HepG2 (cell line): ENCODE measurements around the gene TGIF1. TPM values are rescaled to one million over a fixed set of nuclear protein-coding genes. Genes with fewer than 3 reads are reported as not detected.

ENCODE experiments used
- ATAC-seq: fragments of 200-7000 bp; cut with Tn5 transposase; 3 replicates; pipeline ENCODE4 v1.9.1; 2020; ENCODE audit warnings: mild to moderate bottlenecking, moderate library complexity
- BruUV-seq: library from RNA; stranded (reverse); fragments of 400-500 nt; replicated peaks from 2 replicates; lab custom pipeline; 2021; lab: Mats Ljungman, UMichigan
- CTCF ChIA-PET: fragments of 300-600 bp; formaldehyde crosslinking; extraction: SDS; loops from one replicate; lab custom pipeline; 2021; ENCODE audit warnings: low total read pairs, inconsistent platforms, low intra/inter-chr PET ratio; lab: Yijun Ruan, JAX
- POLR2A ChIA-PET: fragments of 350-600 bp; sonication (Branson Sonifier 250); formaldehyde crosslinking; loops from one replicate; lab custom pipeline; 2020; ENCODE audit warnings: antibody characterized with exemption, inconsistent platforms; lab: Yijun Ruan, JAX
- DNase-seq: peaks from one replicate; pipeline ENCODE4 v3.0.0-alpha.2; 2015; ENCODE audit warnings: low spot score
- FAIRE-seq: peaks from 3 replicates; lab custom pipeline; 2011; peaks lifted over from hg19 to GRCh38; lab: Jason Lieb, UNC
- H2AFZ ChIP-seq: one replicate; pipeline ENCODE4 v1.6.1; 2011; ENCODE audit warnings: low read length, inconsistent platforms
- H3K27ac ChIP-seq: fragments of 300-600 bp; 3 replicates; pipeline ENCODE4 v1.8.0; 2011; ENCODE audit warnings: mixed run types, mild to moderate bottlenecking, mixed read lengths, low read length, inconsistent platforms; ENCODE audit not compliant: insufficient read depth; ENCODE audit errors: extremely low read length
- H3K27me3 ChIP-seq, 2 experiments: fragments of 200-600 bp in 1 of 2; 2 replicates in 1 of 2; 3 replicates in 1 of 2; pipeline versions ENCODE4 v1.6.0 to v1.8.0; 2011; ENCODE audit warnings: low read length in 2 of 2, mild to moderate bottlenecking in 2 of 2, moderate library complexity in 2 of 2, inconsistent platforms in 1 of 2; ENCODE audit not compliant: insufficient read depth in 2 of 2, control insufficient read depth in 1 of 2
- H3K36me3 ChIP-seq, 2 experiments: fragments of 200-600 bp in 1 of 2; replicated peaks in 1 of 2; 2 replicates in 1 of 2; 3 replicates in 1 of 2; pipeline versions ENCODE4 v1.5.1 to v1.8.0; 2011; ENCODE audit warnings: low read length in 2 of 2, inconsistent platforms in 1 of 2; ENCODE audit not compliant: insufficient read depth in 2 of 2, control insufficient read depth in 1 of 2
- H3K4me1 ChIP-seq: 2 replicates; pipeline ENCODE4 v1.5.1; 2012; ENCODE audit warnings: low read length, inconsistent platforms; ENCODE audit not compliant: insufficient read depth
- H3K4me2 ChIP-seq: 2 replicates; pipeline ENCODE4 v1.6.0; 2011; ENCODE audit warnings: low read depth, low read length, inconsistent platforms
- H3K4me3 ChIP-seq, 3 experiments: fragments of 200-600 bp in 1 of 3; sonication (generic), shearing (Covaris generic) in 1 of 3; replicated peaks in 1 of 3; 2 replicates each; pipeline ENCODE4 v1.5.1; 2011 to 2016; ENCODE audit warnings: low read length in 3 of 3, inconsistent platforms in 2 of 3, low read depth in 2 of 3, mild to moderate bottlenecking in 2 of 3, control low read depth in 1 of 3, mixed read lengths in 1 of 3; ENCODE audit not compliant: insufficient read depth in 1 of 3
- H3K79me2 ChIP-seq: one replicate; pipeline ENCODE4 v1.6.1; 2011; ENCODE audit warnings: low read length, inconsistent platforms; ENCODE audit not compliant: insufficient read depth
- H3K9ac ChIP-seq: 2 replicates; pipeline ENCODE4 v1.6.0; 2011; ENCODE audit warnings: mild to moderate bottlenecking, low read depth, low read length, inconsistent platforms; ENCODE audit not compliant: insufficient read depth
- H3K9me3 ChIP-seq: 2 replicates; pipeline ENCODE4 v1.5.1; 2012; ENCODE audit warnings: mild to moderate bottlenecking, low read length
- H4K20me1 ChIP-seq: 2 replicates; pipeline ENCODE4 v1.6.0; 2011; ENCODE audit warnings: inconsistent platforms, mild to moderate bottlenecking, low read length, moderate library complexity; ENCODE audit not compliant: insufficient read depth
- CHCHD3 ChIP-seq: sonication (generic); formaldehyde crosslinking; IDR thresholded peaks from 2 replicates; pipeline ENCODE4 v1.8.0; 2022; ENCODE audit warnings: mild to moderate bottlenecking, missing genetic modification reagents, moderate library complexity
- FOXP1 ChIP-seq, 2 experiments: fragments of 450-650 bp in 1 of 2; IDR thresholded peaks; 2 replicates each; pipeline ENCODE4 v1.6.1; 2017 to 2018; ENCODE audit warnings: antibody characterized with exemption in 1 of 2
- IRX3 ChIP-seq: sonication (generic); formaldehyde crosslinking; IDR thresholded peaks from 2 replicates; pipeline ENCODE4 v1.8.1; 2023; ENCODE audit warnings: mild to moderate bottlenecking, low read depth, missing genetic modification reagents, borderline replicate concordance
- NR3C1 ChIP-seq: sonication (generic); formaldehyde crosslinking; IDR thresholded peaks from 2 replicates; pipeline ENCODE4 v1.4.0; 2020; ENCODE audit warnings: missing genetic modification reagents
- SMARCC2 ChIP-seq: fragments of 450-650 bp; IDR thresholded peaks from 2 replicates; pipeline ENCODE4 v1.6.1; 2017; ENCODE audit warnings: antibody characterized with exemption, mild to moderate bottlenecking
- THYN1 ChIP-seq: sonication (generic); formaldehyde crosslinking; IDR thresholded peaks from 2 replicates; pipeline ENCODE4 v1.8.1; 2023; ENCODE audit warnings: low read depth, mild to moderate bottlenecking, moderate library complexity, missing genetic modification reagents, borderline replicate concordance
- ZHX2 ChIP-seq, 2 experiments: sonication (generic) in 1 of 2; formaldehyde crosslinking in 1 of 2; IDR thresholded peaks; 2 replicates each; pipeline versions ENCODE4 v1.6.1 to v1.9.0; 2014 to 2022; ENCODE audit warnings: antibody characterized with exemption in 1 of 2, borderline replicate concordance in 1 of 2, inconsistent platforms in 1 of 2, low read depth in 1 of 2, missing genetic modification reagents in 1 of 2
- ZMYM3 ChIP-seq: sonication (generic); formaldehyde crosslinking; IDR thresholded peaks from 2 replicates; pipeline ENCODE4 v1.5.1; 2020; ENCODE audit warnings: mild to moderate bottlenecking, missing genetic modification reagents
- ZNF207 ChIP-seq: fragments of 450-650 bp; IDR thresholded peaks from 2 replicates; pipeline ENCODE4 v1.6.1; 2016; ENCODE audit warnings: antibody characterized with exemption, borderline replicate concordance
- ZNF34 ChIP-seq: sonication (generic); formaldehyde crosslinking; IDR thresholded peaks from 2 replicates; pipeline ENCODE4 v1.4.0; 2020; ENCODE audit warnings: mild to moderate bottlenecking, missing genetic modification reagents, borderline replicate concordance
- ZNF766 ChIP-seq: sonication (generic); formaldehyde crosslinking; IDR thresholded peaks from 2 replicates; pipeline ENCODE4 v1.5.0; 2020; ENCODE audit warnings: missing genetic modification reagents, borderline replicate concordance
- ZNF839 ChIP-seq: sonication (generic); formaldehyde crosslinking; IDR thresholded peaks from 2 replicates; pipeline ENCODE4 v1.4.0; 2020; ENCODE audit warnings: missing genetic modification reagents, mild to moderate bottlenecking, borderline replicate concordance
- ZSCAN5A ChIP-seq: sonication (generic); formaldehyde crosslinking; IDR thresholded peaks from 2 replicates; pipeline ENCODE4 v1.8.0; 2022; ENCODE audit warnings: mild to moderate bottlenecking, missing genetic modification reagents, borderline replicate concordance
- WGBS: methylation state at CpG from one replicate; pipeline ENCODE4 v1.1.6; 2017; ENCODE audit warnings: low lambda C conversion rate; 5-methylcytosine and 5-hydroxymethylcytosine counted together
- in situ Hi-C: cut with HindIII; loops from 2 replicates; pipeline ENCODE4 v1.10.0; 2017; ENCODE audit warnings: low pct_unique_long_range_greater_than_20kb; ENCODE audit not compliant: extremely low pct_ligation_motif_present
- intact Hi-C: fragments of 100-400 bp; cut with micrococcal nuclease; formaldehyde crosslinking; loops from one replicate; pipeline ENCODE4 v1.10.0; 2022; ENCODE audit not compliant: unreplicated experiment
- polyA plus RNA-seq, 8 experiments: library from polyadenylated mRNA; depleted of rRNA in 3 of 8; stranded (reverse) in 7 of 8; unstranded in 1 of 8; fragments of >200 nt; fragmentation: Illumina TruSeq in 4 of 8; extraction: Trizol in 4 of 8; gene quantifications; 2 replicates each; pipeline versions ENCODE4 v1.2.1 to v1.2.3, GENCODE V29; 2011 to 2016; ENCODE audit warnings: low read depth in 4 of 8, missing spikeins in 1 of 8, mixed read lengths in 1 of 8; ENCODE audit not compliant: insufficient read depth in 1 of 8
- total RNA-seq, 5 experiments: library from RNA; depleted of rRNA; stranded (reverse); fragments of >200 nt; fragmentation: Illumina TruSeq; extraction: Trizol; gene quantifications; 2 replicates each; pipeline ENCODE4 v1.2.3, GENCODE V29; 2016; ENCODE audit warnings: low read depth in 1 of 5

TGIF1 gene
- total and polyA plus RNA-seq, 2 of the 13 experiments (the other 11 are each of a cell fraction or from before 2014, with no cell fraction given) = 50.0 to 76.1 TPM

- no peak for ATAC-seq
These were observed 15.3 kb upstream of the TGIF1 start for GRCh38 chr18:3434685-3435084.

More at GRCh38 chr18:3434685-3435084, 15.3 kb upstream of the TGIF1 start:
- Histone ChIP-seq H2AFZ (no peak overlapping the region), H3K9me3 (no peaks in the 10 kb centered on the region), H3K4me3 (no peak overlapping the region), H3K27ac (no peak overlapping the region), H3K9ac (no peak overlapping the region), H3K79me2 (no peaks in the 10 kb centered on the region), H3K36me3 (no peaks in the 10 kb centered on the region), H3K4me1 (no peaks in the 10 kb centered on the region), H3K4me2 (no peak overlapping the region), H3K27me3 (no peaks in the 10 kb centered on the region), H4K20me1 (no peaks in the 10 kb centered on the region)
- POLR2A ChIA-PET = no interaction called here
- CTCF ChIA-PET = no interaction called here
- DNase-seq (no peak), FAIRE-seq (no peak)
- no TSS peak for BruUV-seq
- WGBS = 0% methylated on average over 4 of the region's 4 CpGs
- TF ChIP-seq ZNF34 (CRISPR knock-in tag) = no peak
- no peak for TF ChIP-seq ZNF839 (CRISPR knock-in tag)
- no peak for TF ChIP-seq NR3C1 (CRISPR knock-in tag)
- no peak for TF ChIP-seq ZSCAN5A
- TF ChIP-seq ZHX2 (IDR thresholded peaks at IDR 0.05; ENCODE audit: low read depth) = no peak
- no peak for TF ChIP-seq ZHX2 (CRISPR knock-in tag; IDR thresholded peaks at IDR 0.05; ENCODE audit: borderline replicate concordance)
- TF ChIP-seq ZNF207 = no peak
- no peak for TF ChIP-seq IRX3 (CRISPR knock-in tag)
- TF ChIP-seq ZNF766 (CRISPR knock-in tag) = no peak
- TF ChIP-seq THYN1 (CRISPR knock-in tag) = no peak
- no peak for TF ChIP-seq SMARCC2
- TF ChIP-seq FOXP1 (IDR thresholded peaks at IDR 0.05) = no peak
- no peak for TF ChIP-seq FOXP1 (CRISPR knock-in tag; IDR thresholded peaks at IDR 0.05)
- TF ChIP-seq CHCHD3 (CRISPR knock-in tag) = no peak
- TF ChIP-seq ZMYM3 (CRISPR knock-in tag) = no peak
- in situ Hi-C loops (no loop called here), intact Hi-C loops (no loop called here)
